HepG2 (cell line): ENCODE measurements around the gene NME9. TPM values are rescaled to one million over a fixed set of nuclear protein-coding genes. Genes with fewer than 3 reads are reported as not detected.

Experiments
- ATAC-seq: fragments of 200-7000 bp; cut with Tn5 transposase; 3 replicates; pipeline ENCODE4 v1.9.1; 2020; ENCODE audit warnings: mild to moderate bottlenecking, moderate library complexity
- BruUV-seq: library from RNA; stranded (reverse); fragments of 400-500 nt; replicated peaks from 2 replicates; lab custom pipeline; 2021; lab: Mats Ljungman, UMichigan
- CTCF ChIA-PET: fragments of 300-600 bp; formaldehyde crosslinking; extraction: SDS; loops from one replicate; lab custom pipeline; 2021; ENCODE audit warnings: low total read pairs, inconsistent platforms, low intra/inter-chr PET ratio; lab: Yijun Ruan, JAX
- POLR2A ChIA-PET: fragments of 350-600 bp; sonication (Branson Sonifier 250); formaldehyde crosslinking; loops from one replicate; lab custom pipeline; 2020; ENCODE audit warnings: antibody characterized with exemption, inconsistent platforms; lab: Yijun Ruan, JAX
- DNase-seq: peaks from one replicate; pipeline ENCODE4 v3.0.0-alpha.2; 2015; ENCODE audit warnings: low spot score
- FAIRE-seq: peaks from 3 replicates; lab custom pipeline; 2011; peaks lifted over from hg19 to GRCh38; lab: Jason Lieb, UNC
- H2AFZ ChIP-seq: one replicate; pipeline ENCODE4 v1.6.1; 2011; ENCODE audit warnings: low read length, inconsistent platforms
- H3K27ac ChIP-seq: fragments of 300-600 bp; 3 replicates; pipeline ENCODE4 v1.8.0; 2011; ENCODE audit warnings: mixed run types, mild to moderate bottlenecking, mixed read lengths, low read length, inconsistent platforms; ENCODE audit not compliant: insufficient read depth; ENCODE audit errors: extremely low read length
- H3K27me3 ChIP-seq, 2 experiments: fragments of 200-600 bp in 1 of 2; 2 replicates in 1 of 2; 3 replicates in 1 of 2; pipeline versions ENCODE4 v1.6.0 to v1.8.0; 2011; ENCODE audit warnings: low read length in 2 of 2, mild to moderate bottlenecking in 2 of 2, moderate library complexity in 2 of 2, inconsistent platforms in 1 of 2; ENCODE audit not compliant: insufficient read depth in 2 of 2, control insufficient read depth in 1 of 2
- H3K36me3 ChIP-seq, 2 experiments: fragments of 200-600 bp in 1 of 2; replicated peaks in 1 of 2; 2 replicates in 1 of 2; 3 replicates in 1 of 2; pipeline versions ENCODE4 v1.5.1 to v1.8.0; 2011; ENCODE audit warnings: low read length in 2 of 2, inconsistent platforms in 1 of 2; ENCODE audit not compliant: insufficient read depth in 2 of 2, control insufficient read depth in 1 of 2
- H3K4me1 ChIP-seq: 2 replicates; pipeline ENCODE4 v1.5.1; 2012; ENCODE audit warnings: low read length, inconsistent platforms; ENCODE audit not compliant: insufficient read depth
- H3K4me2 ChIP-seq: 2 replicates; pipeline ENCODE4 v1.6.0; 2011; ENCODE audit warnings: low read depth, low read length, inconsistent platforms
- H3K4me3 ChIP-seq, 3 experiments: fragments of 200-600 bp in 1 of 3; sonication (generic), shearing (Covaris generic) in 1 of 3; replicated peaks in 1 of 3; 2 replicates each; pipeline ENCODE4 v1.5.1; 2011 to 2016; ENCODE audit warnings: low read length in 3 of 3, inconsistent platforms in 2 of 3, low read depth in 2 of 3, mild to moderate bottlenecking in 2 of 3, control low read depth in 1 of 3, mixed read lengths in 1 of 3; ENCODE audit not compliant: insufficient read depth in 1 of 3
- H3K79me2 ChIP-seq: one replicate; pipeline ENCODE4 v1.6.1; 2011; ENCODE audit warnings: low read length, inconsistent platforms; ENCODE audit not compliant: insufficient read depth
- H3K9ac ChIP-seq: 2 replicates; pipeline ENCODE4 v1.6.0; 2011; ENCODE audit warnings: mild to moderate bottlenecking, low read depth, low read length, inconsistent platforms; ENCODE audit not compliant: insufficient read depth
- H3K9me3 ChIP-seq: 2 replicates; pipeline ENCODE4 v1.5.1; 2012; ENCODE audit warnings: mild to moderate bottlenecking, low read length
- H4K20me1 ChIP-seq: 2 replicates; pipeline ENCODE4 v1.6.0; 2011; ENCODE audit warnings: inconsistent platforms, mild to moderate bottlenecking, low read length, moderate library complexity; ENCODE audit not compliant: insufficient read depth
- CAMTA2 ChIP-seq: sonication (generic); formaldehyde crosslinking; IDR thresholded peaks from 2 replicates; pipeline ENCODE4 v1.4.0; 2020; ENCODE audit warnings: mild to moderate bottlenecking, missing genetic modification reagents, borderline replicate concordance
- CEBPG ChIP-seq: IDR thresholded peaks from 2 replicates; pipeline ENCODE4 v1.6.1; 2016
- GATAD1 ChIP-seq: IDR thresholded peaks from 2 replicates; pipeline ENCODE4 v1.6.1; 2016; ENCODE audit warnings: missing genetic modification reagents, missing compliant biosample characterization
- GTF2F1 ChIP-seq: fragments of 150-350 bp; IDR thresholded peaks from 2 replicates; pipeline ENCODE4 v1.6.1; 2014; ENCODE audit warnings: low read length
- PCBP2 ChIP-seq: fragments of 200-400 bp; formaldehyde crosslinking; optimal IDR thresholded peaks from 2 replicates; pipeline ENCODE3; 2018; ENCODE audit warnings: low read length, low read depth; ENCODE audit not compliant: poor library complexity, severe bottlenecking
- PHB2 ChIP-seq: fragments of 450-650 bp; IDR thresholded peaks from 2 replicates; pipeline ENCODE4 v1.6.1; 2018; ENCODE audit not compliant: partially characterized antibody
- RFX5 ChIP-seq: IDR thresholded peaks from 2 replicates; pipeline ENCODE4 v1.6.1; 2011; ENCODE audit warnings: low read depth, low read length, improper control_type of control experiment
- SATB2 ChIP-seq: sonication (generic); formaldehyde crosslinking; IDR thresholded peaks from 2 replicates; pipeline ENCODE4 v1.5.0; 2020; ENCODE audit warnings: missing genetic modification reagents
- SIN3A ChIP-seq: IDR thresholded peaks from 2 replicates; pipeline ENCODE4 v1.6.1; 2011; ENCODE audit warnings: low read depth, mild to moderate bottlenecking, control low read depth, low read length, borderline replicate concordance
- TEAD2 ChIP-seq: sonication (generic); formaldehyde crosslinking; IDR thresholded peaks from 2 replicates; pipeline ENCODE4 v1.9.0; 2021; ENCODE audit warnings: missing genetic modification reagents
- TRIM24 ChIP-seq: sonication (generic); formaldehyde crosslinking; IDR thresholded peaks from 2 replicates; pipeline ENCODE4 v1.8.0; 2022; ENCODE audit warnings: mild to moderate bottlenecking, missing genetic modification reagents
- ZNF354B ChIP-seq: sonication (generic); formaldehyde crosslinking; IDR thresholded peaks from 2 replicates; pipeline ENCODE4 v1.8.0; 2022; ENCODE audit warnings: mild to moderate bottlenecking, missing genetic modification reagents
- ZNF547 ChIP-seq: sonication (generic); formaldehyde crosslinking; IDR thresholded peaks from 2 replicates; pipeline ENCODE4 v1.5.1; 2020; ENCODE audit warnings: mild to moderate bottlenecking, missing genetic modification reagents
- ZNF629 ChIP-seq: sonication (generic); formaldehyde crosslinking; conservative IDR thresholded peaks from 2 replicates; pipeline ENCODE4 v1.5.0; 2020; ENCODE audit warnings: missing genetic modification reagents
- WGBS: methylation state at CpG from one replicate; pipeline ENCODE4 v1.1.6; 2017; ENCODE audit warnings: low lambda C conversion rate; 5-methylcytosine and 5-hydroxymethylcytosine counted together
- in situ Hi-C: cut with HindIII; loops from 2 replicates; pipeline ENCODE4 v1.10.0; 2017; ENCODE audit warnings: low pct_unique_long_range_greater_than_20kb; ENCODE audit not compliant: extremely low pct_ligation_motif_present
- intact Hi-C: fragments of 100-400 bp; cut with micrococcal nuclease; formaldehyde crosslinking; loops from one replicate; pipeline ENCODE4 v1.10.0; 2022; ENCODE audit not compliant: unreplicated experiment
- polyA plus RNA-seq, 8 experiments: library from polyadenylated mRNA; depleted of rRNA in 3 of 8; stranded (reverse) in 7 of 8; unstranded in 1 of 8; fragments of >200 nt; fragmentation: Illumina TruSeq in 4 of 8; extraction: Trizol in 4 of 8; gene quantifications; 2 replicates each; pipeline versions ENCODE4 v1.2.1 to v1.2.3, GENCODE V29; 2011 to 2016; ENCODE audit warnings: low read depth in 4 of 8, missing spikeins in 1 of 8, mixed read lengths in 1 of 8; ENCODE audit not compliant: insufficient read depth in 1 of 8
- total RNA-seq, 5 experiments: library from RNA; depleted of rRNA; stranded (reverse); fragments of >200 nt; fragmentation: Illumina TruSeq; extraction: Trizol; gene quantifications; 2 replicates each; pipeline ENCODE4 v1.2.3, GENCODE V29; 2016; ENCODE audit warnings: low read depth in 1 of 5

Gene NME9
- total and polyA plus RNA-seq, 2 of the 13 experiments (the other 11 are each of a cell fraction or from before 2014, with no cell fraction given), result not detected

GRCh38 chr3:138256022-138256421 is 73.6 kb downstream of the NME9 start:
- BruUV-seq, result no TSS peak
- Histone ChIP-seq H3K9ac (no peak overlapping the region), H4K20me1 (no peaks in the 10 kb centered on the region), H3K4me3 (no peak overlapping the region), H3K27ac (no peak overlapping the region), H3K27me3 (no peaks in the 10 kb centered on the region), H3K4me2 (no peak overlapping the region), H3K36me3 (no peaks in the 10 kb centered on the region), H3K9me3 (no peaks in the 10 kb centered on the region), H3K4me1 (no peaks in the 10 kb centered on the region), H3K79me2 (no peaks in the 10 kb centered on the region), H2AFZ (no peak overlapping the region)
- in situ Hi-C loops, result no loop called here
- TF ChIP-seq ZNF354B (CRISPR knock-in tag), result no peak
- TF ChIP-seq PCBP2, result no peak
- no peak for TF ChIP-seq GTF2F1
- TF ChIP-seq ZNF629 (CRISPR knock-in tag), result no peak
- no peak for TF ChIP-seq GATAD1
- TF ChIP-seq RFX5, result no peak
- no peak for TF ChIP-seq SATB2 (CRISPR knock-in tag)
- TF ChIP-seq SIN3A, result no peak
- no peak for TF ChIP-seq ZNF547 (CRISPR knock-in tag)
- no peak for TF ChIP-seq TRIM24 (CRISPR knock-in tag)
- no peak for TF ChIP-seq PHB2
- no peak for TF ChIP-seq TEAD2 (CRISPR knock-in tag)
- TF ChIP-seq CAMTA2, result no peak
- TF ChIP-seq CEBPG (CRISPR knock-in tag), result no peak
- ATAC-seq (no peak), DNase-seq (no peak), FAIRE-seq (no peak)
- 100% methylated on average over 1 of the region's 1 CpG for WGBS
- intact Hi-C loops, result no loop called here
- ChIA-PET POLR2A (no interaction called here), CTCF (no interaction called here)
